ENCODE measurements around the gene ZNF200.

- TF ChIP-seq CTCF (IDR thresholded peaks at IDR 0.05) (no peak), ZFX (IDR thresholded peaks at IDR 0.05; ENCODE audit: borderline replicate concordance) (no peak)
Measured at GRCh38 chr16:3186946-3187690, 47.8 kb downstream of the ZNF200 start.

Measured in 22Rv1 (cell line).